Activated CD4-positive, alpha-beta T cell treated with anti-CD3 and anti-CD28 coated beads, Interleukin-2, amount 50 U/mL, for 48 hours (primary cell): Measurements from ENCODE around the gene LYZL1.
"Not testable (repeated sequence)": the region's sequence is repeated elsewhere in the genome, so short reads cannot be mapped to it uniquely, and the experiment has no call there.

Experiments used
- DNase-seq, 2 experiments: peaks; one replicate each; pipeline ENCODE4 v3.0.0-alpha.2; 2020

LYZL1 gene

DNA sequence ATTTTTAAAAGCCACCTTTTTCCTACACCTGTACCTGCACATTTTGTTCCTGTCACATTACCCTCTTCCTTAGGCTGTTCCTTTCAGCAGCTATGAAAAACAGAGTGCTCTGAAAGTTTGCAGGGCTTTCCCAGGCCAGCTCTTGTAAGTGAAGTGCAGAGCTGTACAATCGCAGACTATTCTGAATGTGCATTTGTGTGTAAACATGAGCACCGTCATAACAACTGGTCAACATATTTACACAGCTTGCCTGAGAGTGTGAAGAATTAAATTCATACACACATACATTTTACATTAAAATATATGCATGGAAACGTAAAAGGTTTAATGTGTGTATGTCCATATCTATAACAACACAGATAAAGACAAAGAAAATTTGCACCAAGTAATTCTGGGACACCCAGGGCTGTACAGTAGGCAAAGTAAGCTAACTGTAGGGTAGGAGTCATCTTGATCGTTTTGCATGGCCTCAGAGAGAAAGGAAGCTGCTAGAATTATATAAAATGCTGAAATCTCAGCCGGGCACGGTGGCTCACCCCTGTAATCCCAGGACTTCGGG is 23.6 kb upstream of the LYZL1 start:
- DNase-seq, result no peak

DNA sequence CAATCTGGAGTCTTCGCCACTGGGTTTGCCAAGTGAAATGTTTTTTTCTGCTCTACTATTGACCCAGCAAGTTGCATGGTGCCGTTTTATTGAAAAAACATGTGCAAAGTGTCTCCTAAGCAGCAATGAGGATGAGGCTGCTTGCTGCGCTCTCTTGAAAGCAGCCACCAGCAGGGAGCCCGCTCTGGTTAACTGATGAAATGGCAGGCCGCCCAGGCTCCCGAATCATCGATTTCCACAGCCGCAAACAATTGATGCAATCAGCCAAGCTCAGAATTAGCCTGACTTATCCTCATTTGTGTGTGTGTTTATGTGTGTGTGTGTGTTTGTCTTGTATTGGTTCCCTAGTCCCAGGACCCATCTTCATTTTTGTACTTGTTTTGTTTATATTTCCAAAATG is 22.2 kb upstream of the LYZL1 start:
- no peak for DNase-seq

DNA sequence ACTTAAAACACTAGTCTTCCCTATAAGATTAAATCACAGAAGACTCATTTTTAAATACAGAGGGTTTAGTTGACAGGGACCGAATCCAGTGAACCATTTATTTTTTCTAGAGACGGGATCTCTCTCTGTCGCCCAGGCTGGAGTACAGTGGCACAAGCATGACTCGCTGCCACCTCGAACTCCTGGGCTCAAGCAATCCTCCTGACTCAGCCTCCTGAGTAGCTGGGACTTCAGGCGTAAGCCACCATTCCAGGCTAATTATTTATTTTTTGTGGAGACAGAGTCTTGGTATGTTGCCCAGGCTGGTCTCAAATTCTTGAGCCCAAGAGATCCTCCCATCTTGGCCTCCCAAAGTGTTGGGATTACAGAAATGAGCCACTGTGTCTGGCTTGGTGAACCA is 20.9 kb upstream of the LYZL1 start:
- DNase-seq, result no peak

DNA sequence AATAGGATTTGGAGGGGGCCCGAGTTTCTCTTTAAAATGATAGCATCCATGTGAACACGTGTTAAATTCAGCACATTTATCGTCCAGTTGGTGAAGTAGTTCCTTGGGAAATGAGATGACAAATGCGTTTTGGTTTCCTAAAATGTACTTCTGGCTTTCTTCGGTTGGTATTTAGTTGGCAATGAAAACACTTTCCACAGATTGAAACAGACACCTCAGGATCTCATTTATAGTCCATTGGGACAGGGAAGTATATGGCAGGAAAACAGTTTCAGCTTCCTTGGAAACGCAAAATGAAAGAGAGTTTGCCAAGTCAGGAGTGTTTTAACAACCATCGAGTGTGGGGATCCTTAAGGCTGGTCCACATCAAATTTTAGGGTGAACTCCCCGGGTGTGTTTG is 19.4 kb upstream of the LYZL1 start:
- DNase-seq, result no peak

GRCh38 chr10:29270883-29271282 is 18.0 kb upstream of the LYZL1 start:
- DNase-seq, result no peak

- no peak for DNase-seq
These were observed 17.0 kb upstream of the LYZL1 start for GRCh38 chr10:29271877-29272276.

- DNase-seq, result no peak
These were observed 15.4 kb upstream of the LYZL1 start for GRCh38 chr10:29273478-29273877.

DNA sequence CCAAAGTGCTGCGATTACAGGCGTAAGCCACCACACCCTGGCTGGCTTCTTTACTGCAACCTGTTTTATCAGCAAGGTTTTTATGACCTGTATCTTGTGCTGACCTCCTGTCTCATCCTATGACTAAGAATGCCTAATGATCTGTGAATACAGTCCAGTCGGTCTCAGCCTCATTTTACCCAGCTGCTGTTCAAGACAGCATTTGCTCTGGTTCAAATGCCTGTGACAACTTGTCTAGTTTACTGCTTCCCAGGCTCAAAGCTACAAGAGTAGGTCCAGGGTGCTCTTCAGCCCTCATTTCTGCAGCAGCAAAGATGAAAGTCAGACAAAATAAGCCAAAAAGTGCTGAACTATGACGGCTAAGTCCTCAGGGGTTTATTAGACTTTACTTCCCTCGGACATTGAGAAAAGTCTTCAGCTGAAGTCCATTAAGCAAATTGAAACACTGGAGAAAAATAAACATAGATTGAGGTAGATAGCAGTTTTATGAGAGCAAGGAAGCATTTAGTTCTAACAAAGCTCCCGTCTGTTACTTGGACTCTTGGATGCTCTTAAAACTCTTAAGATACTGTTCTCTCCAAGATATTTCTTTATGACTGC is 12.5 kb upstream of the LYZL1 start:
- no peak for DNase-seq

GRCh38 chr10:29277296-29277695 is 11.6 kb upstream of the LYZL1 start:
- no peak for DNase-seq

DNA sequence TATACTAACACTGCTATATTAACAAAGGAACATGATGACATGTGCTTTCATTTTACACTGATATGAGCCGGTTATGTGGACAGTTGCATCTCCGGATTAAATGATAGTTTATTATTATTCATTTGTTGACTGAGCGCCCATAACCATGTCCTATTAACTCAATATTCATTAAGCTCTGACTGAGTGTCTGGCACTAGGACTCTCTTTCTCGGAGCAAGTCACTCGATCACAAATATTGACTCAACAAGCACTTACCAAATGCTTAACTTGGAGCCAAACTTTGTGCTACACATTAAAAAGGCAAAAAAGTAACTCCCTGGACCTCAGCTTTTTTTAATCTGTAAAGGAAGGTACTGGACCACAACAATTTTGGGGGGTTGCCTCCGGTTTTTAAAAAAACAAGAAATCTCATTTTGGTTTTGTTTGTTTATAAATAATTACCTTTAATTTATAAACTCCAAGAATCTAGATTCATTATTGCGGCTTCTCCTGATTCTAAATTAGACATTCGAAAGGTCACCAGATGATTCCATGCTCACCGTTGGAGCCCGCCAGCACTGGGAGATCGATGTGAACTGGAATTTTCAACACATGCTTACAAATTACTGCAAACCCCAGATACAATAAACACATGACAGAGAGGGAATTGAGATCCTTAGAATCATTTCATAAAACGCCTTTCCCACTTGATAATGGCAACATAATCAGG is 8.9 kb upstream of the LYZL1 start:
- no peak for DNase-seq

GRCh38 chr10:29280488-29280840 is 8.4 kb upstream of the LYZL1 start:
- DNase-seq, result no peak

DNA sequence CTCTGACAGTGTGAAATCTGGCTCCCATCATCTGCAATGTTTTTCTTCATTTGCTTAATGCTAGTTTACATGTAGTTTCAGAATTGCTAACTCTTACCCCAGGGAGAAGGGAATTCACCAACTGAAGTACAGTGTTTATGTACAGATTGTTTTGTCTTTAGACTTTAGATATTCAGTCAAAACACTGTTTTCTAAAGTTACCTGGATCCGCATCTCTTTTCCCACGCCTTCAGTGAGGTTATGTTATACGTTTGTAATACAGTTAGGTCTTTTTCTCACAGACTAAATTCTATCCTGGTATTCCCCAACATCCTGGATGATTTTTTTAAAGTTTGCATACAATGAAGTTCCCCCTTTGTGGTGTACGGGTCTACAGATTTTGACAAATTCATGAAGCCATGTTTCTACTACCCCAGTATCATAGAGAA is 3.2 kb upstream of the LYZL1 start:
- DNase-seq, result no peak

DNA sequence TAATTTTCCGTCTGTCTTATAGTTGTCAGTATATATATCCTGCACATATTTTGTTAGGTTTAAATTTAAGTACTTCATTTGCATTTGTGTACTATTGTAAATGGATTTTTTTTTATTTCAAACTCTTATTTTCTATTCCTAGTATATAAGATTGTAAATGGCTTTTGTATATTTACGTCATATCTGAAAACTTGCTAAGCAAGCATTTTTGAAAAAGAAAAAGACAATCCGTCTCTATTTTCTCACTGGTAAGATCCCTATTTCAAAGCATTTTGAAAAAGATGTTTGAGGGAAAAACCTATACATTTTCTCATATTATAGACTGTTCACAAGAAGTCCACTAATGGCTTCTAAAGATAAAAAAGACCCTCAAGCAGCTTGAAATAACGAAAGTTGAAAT is 1.2 kb upstream of the LYZL1 start:
- DNase-seq, result no peak

DNA sequence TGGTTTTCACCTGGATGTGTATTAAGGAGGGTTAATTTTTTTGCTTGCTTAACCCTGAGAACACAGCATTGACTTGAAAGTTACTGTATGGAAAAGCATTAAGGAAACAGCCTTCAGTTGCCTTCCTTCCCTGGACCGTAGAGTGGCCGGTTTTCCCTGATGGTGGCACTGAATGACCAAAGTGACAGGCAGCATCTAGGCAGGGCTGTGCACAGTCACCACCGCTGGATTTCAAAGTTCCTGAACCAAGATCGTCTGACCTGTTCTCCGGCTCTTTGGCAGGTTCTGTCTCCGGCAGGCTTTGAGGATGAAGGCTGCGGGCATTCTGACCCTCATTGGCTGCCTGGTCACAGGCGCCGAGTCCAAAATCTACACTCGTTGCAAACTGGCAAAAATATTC is 2.7 kb downstream of the LYZL1 start:
- not testable (repeated sequence) for DNase-seq

DNA sequence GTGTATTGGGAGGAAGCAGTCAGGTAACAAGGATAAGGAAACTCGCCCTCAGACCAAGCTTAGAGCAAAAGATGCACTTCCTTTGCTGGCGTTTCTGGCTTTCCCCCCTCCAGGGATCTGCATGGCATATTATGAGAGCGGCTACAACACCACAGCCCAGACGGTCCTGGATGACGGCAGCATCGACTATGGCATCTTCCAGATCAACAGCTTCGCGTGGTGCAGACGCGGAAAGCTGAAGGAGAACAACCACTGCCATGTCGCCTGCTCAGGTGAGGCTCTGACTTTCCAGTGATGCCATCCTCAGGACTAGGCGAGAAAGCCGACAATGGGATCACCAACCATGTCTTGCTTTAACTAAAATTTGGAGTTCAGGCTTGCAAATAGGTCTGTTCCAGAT is 3.5 kb downstream of the LYZL1 start:
- DNase-seq, result not testable (repeated sequence)

DNA sequence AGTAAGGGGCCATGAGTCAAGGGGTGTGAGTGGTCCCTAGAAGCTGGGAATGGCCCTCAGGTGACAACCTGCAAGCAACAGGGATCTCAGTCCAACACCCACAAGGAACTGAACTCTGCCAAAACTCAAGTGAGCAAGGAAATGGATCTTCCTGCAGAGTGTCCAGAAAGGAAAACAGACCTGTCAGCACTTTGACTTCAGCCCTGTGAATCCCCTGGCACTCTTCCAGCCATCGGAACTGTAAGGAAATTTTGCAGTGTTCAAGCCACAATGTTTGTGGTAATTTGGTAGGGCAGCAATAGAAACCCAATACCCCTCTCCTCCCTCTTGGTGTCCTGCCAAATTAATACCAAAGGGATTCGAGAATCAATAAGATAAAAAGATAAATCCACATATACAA is 6.9 kb downstream of the LYZL1 start:
- DNase-seq, result no peak

- DNase-seq, result no peak
These were observed 8.8 kb downstream of the LYZL1 start for GRCh38 chr10:29297678-29298077.

GRCh38 chr10:29301359-29301910 is 12.6 kb downstream of the LYZL1 start:
- no peak for DNase-seq

GRCh38 chr10:29302499-29302898 is 13.6 kb downstream of the LYZL1 start:
- DNase-seq, result no peak

DNA sequence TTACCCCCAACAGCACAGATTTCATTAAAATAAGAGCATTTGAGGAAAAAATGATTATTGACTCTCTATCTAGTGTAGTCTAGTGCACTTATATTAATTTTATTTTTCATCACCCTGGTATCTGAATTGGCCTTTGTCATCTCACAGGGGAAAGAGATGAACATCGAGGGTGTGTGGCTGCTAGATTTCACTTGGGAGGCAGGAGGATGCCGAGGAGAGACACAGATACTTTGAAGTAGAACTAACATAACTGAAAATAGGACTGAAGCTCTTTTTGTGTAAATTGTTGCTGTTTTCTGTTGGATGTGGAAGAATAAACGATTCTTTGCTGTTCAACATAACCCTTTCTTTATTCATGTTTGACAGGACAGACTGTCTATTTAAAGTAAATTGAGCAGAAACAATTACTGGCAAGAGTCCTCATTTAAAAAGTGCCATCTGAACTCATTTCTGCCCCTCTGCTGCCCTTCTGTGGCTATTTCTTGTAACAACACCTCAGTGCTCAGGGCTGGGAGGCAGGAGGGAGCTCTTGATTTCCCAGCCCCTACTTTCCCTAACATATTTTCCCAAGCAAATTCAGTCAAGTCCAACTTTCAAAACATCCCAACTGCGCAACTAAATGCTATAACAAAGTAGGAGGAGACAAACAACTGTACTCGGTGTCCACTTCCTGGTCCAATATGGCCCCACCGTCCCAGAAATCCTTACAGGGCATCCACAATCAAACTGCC is 15.6 kb downstream of the LYZL1 start:
- DNase-seq, result peak; percentile 27 to 36

GRCh38 chr10:29304995-29305335 is 16.1 kb downstream of the LYZL1 start:
- DNase-seq, result no peak

- no peak for DNase-seq
These were observed 17.8 kb downstream of the LYZL1 start for GRCh38 chr10:29306688-29307087.

DNA sequence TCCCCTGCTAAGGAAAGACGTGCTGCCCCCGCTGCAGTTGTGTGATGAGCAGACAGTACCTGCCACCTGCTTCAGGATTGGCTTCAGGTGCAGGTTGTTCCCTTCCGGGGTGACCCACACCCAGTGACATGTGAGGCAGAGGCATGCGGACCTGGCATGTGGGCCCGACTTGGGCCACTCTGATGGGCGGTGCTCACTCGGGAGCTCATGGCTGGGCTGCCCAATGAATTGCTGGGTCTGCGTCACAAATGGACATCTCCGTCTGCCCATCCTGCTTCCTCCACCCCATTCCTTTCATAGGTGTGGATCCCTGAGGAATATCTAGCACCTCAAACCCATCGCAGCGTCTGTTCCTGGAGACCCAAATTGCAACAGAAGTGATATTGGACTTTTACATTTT is 19.3 kb downstream of the LYZL1 start:
- not testable (repeated sequence) for DNase-seq

DNA sequence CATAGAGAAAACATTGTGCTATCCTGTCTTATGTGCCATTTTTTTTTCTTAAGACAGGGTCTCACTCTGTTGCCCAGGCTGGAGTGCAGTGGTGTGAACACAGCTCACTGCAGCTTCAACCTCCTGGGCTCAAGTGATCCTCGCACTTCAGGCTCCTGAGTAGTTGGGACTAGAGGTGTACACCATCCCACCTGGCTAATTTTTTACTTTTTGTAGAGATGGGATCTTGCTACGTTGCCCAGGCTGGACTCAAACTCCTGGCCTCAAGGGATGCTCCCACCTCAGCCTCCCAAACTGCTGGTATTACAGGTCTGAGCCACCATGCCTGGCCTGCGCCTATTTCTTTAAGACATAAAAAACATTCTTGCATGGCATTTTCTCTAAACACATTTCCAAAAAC is 20.6 kb downstream of the LYZL1 start:
- DNase-seq, result no peak
